H1 (cell line): ENCODE results near the gene NR3C1. TPM values are rescaled to one million over a fixed set of nuclear protein-coding genes. Genes with fewer than 3 reads are reported as not detected.

ENCODE experiments used
- POLR2A ChIP-seq, 2 experiments: IDR thresholded peaks; 1 replicate in 1 of 2; 2 replicates in 1 of 2; pipeline ENCODE4 v1.6.1; 2011; ENCODE audit warnings: low read depth in 2 of 2, low read length in 2 of 2, mild to moderate bottlenecking in 2 of 2; ENCODE audit errors: control extremely low read depth in 1 of 2
- RAD21 ChIP-seq, 2 experiments: IDR thresholded peaks in 1 of 2; conservative IDR thresholded peaks in 1 of 2; 2 replicates each; pipeline ENCODE4 v1.6.1; 2011; ENCODE audit warnings: low read depth in 2 of 2, low read length in 2 of 2, improper control_type of control experiment in 1 of 2, inconsistent platforms in 1 of 2, mild to moderate bottlenecking in 1 of 2, moderate library complexity in 1 of 2
- SAP30 ChIP-seq: fragments of 300-600 bp; sonication (generic); IDR thresholded peaks from 2 replicates; pipeline ENCODE4 v1.7.1; 2012; ENCODE audit warnings: low read length, moderate library complexity, mild to moderate bottlenecking, inconsistent platforms; ENCODE audit not compliant: insufficient read depth, insufficient replicate concordance
- SP2 ChIP-seq: IDR thresholded peaks from 2 replicates; pipeline ENCODE4 v1.6.1; 2012; ENCODE audit warnings: mild to moderate bottlenecking, low read length, inconsistent platforms
- TEAD4 ChIP-seq: IDR thresholded peaks from 2 replicates; pipeline ENCODE4 v1.6.1; 2012; ENCODE audit warnings: low read depth, low read length, inconsistent platforms, mixed read lengths
- polyA plus RNA-seq, 7 experiments: library from polyadenylated mRNA; depleted of rRNA in 3 of 7; stranded (reverse) in 5 of 7; unstranded in 2 of 7; fragments of >200 nt in 5 of 7; fragments of 200-250 nt in 2 of 7; gene quantifications; 1 replicate in 5 of 7; 2 replicates in 1 of 7; 4 replicates in 1 of 7; pipeline versions ENCODE4 v1.2.1 to v1.2.3, GENCODE V29; 2011 to 2013; ENCODE audit warnings: missing spikeins in 2 of 7, mixed read lengths in 2 of 7
- total RNA-seq: library from RNA; stranded (reverse); fragmentation: NEBNext Ultra II Directional; extraction: Animal tissue kit (Norgen Biotek cat#: 25700); gene quantifications from 2 replicates; pipeline ENCODE4 v1.2.1, GENCODE V29; 2021

NR3C1 gene
- total and polyA plus RNA-seq, 2 of the 8 experiments (the other 6 are each of a cell fraction or from before 2014, with no cell fraction given): 1.7 to 5.4 TPM

- no peak for TF ChIP-seq SAP30
- no peak for TF ChIP-seq TEAD4
- TF ChIP-seq RAD21 (IDR thresholded peaks at IDR 0.05 in 1 of 2, conservative IDR thresholded peaks at IDR 0.05 in 1 of 2; ENCODE audit: low read depth in 2 of 2, low read length in 2 of 2): no peak
- no peak for TF ChIP-seq SP2
- no peak for TF ChIP-seq POLR2A (IDR thresholded peaks at IDR 0.05; ENCODE audit: control extremely low read depth in 1 of 2, low read depth in 2 of 2, low read length in 2 of 2)
These were observed 174.0 kb downstream of the NR3C1 start (continued) for GRCh38 chr5:143229426-143229895.
